HT1080 (cell line): ENCODE data around the gene PPP1R8. TPM values are rescaled to one million over a fixed set of nuclear protein-coding genes. Genes with fewer than 3 reads are reported as not detected.

Experiments
- DNase-seq: peaks from one replicate; pipeline ENCODE4 v3.0.0-alpha.2; 2015; ENCODE audit warnings: low read depth
- small RNA-seq: library from RNA; depleted of rRNA; stranded (forward); fragments of <200 nt; gene quantifications from one replicate; pipeline ENCODE3, GENCODE V24; 2014
- total RNA-seq: library from RNA; depleted of rRNA; stranded (reverse); fragments of >200 nt; shearing (Covaris generic); gene quantifications from 2 replicates; pipeline ENCODE4 v1.2.3, GENCODE V29; 2014; rRNA removed

Gene PPP1R8
- total RNA-seq, 1 experiment from 2014 or later: 80.1 TPM

GRCh38 chr1:27889506-27889905 lies 58.9 kb downstream of the PPP1R8 start:
- DNase-seq: no peak

- no peak for DNase-seq
Observed at GRCh38 chr1:27891196-27891889, 60.8 kb downstream of the PPP1R8 start.

- no peak for DNase-seq
Observed at GRCh38 chr1:27894521-27894920, 63.9 kb downstream of the PPP1R8 start.

Small RNA genes lying within 50 kb of the gene (small RNA-seq; reads per million reads assigned to genes)
- gene RNU6-1245P: not detected
- 68.2 reads per million, percentile 95 among the genes with 10 or more reads in this experiment for gene SCARNA1

Other genes starting within 250 kb of the PPP1R8 start
- 9.4 and 10.3 TPM in 2 replicates for gene AHDC1, start 226.6 kb upstream of the PPP1R8 start, total RNA-seq
- not detected in 2 replicates for gene FGR, start 195.6 kb upstream of the PPP1R8 start, total RNA-seq
- gene IFI6, start 158.6 kb upstream of the PPP1R8 start, total RNA-seq: 9.5 and 18.5 TPM in 2 replicates
- gene FAM76A, start 104.8 kb upstream of the PPP1R8 start, total RNA-seq: 7.4 and 13.2 TPM in 2 replicates
- gene STX12, start 57.6 kb upstream of the PPP1R8 start, total RNA-seq: 24.6 and 26.4 TPM in 2 replicates
- not detected in 2 replicates for gene THEMIS2, start 41.8 kb downstream of the PPP1R8 start, total RNA-seq
- 85.5 and 109 TPM in 2 replicates for gene RPA2, start 83.8 kb downstream of the PPP1R8 start, total RNA-seq
- gene SMPDL3B, start 104.2 kb downstream of the PPP1R8 start, total RNA-seq: 0.34 and 0.60 TPM in 2 replicates
- 5.5 and 9.4 TPM in 2 replicates for gene XKR8, start 129.2 kb downstream of the PPP1R8 start, total RNA-seq